K562 (cell line): ENCODE results near the gene LINGO3. TPM values are rescaled to one million over a fixed set of nuclear protein-coding genes. Genes with fewer than 3 reads are reported as not detected.
A peak's percentile ranks its signal among the peaks of the same experiment; 100 is the strongest.

Source experiments
- MTA3 ChIP-seq: fragments of 450-650 bp; formaldehyde crosslinking; IDR thresholded peaks from 2 replicates; pipeline ENCODE4 v1.6.1; 2017; ENCODE audit warnings: mild to moderate bottlenecking, borderline replicate concordance
- TRIM28 ChIP-seq: fragments of 450-650 bp; IDR thresholded peaks from 2 replicates; pipeline ENCODE4 v1.6.1; 2017
- ZNF212 ChIP-seq: fragments of 450-650 bp; formaldehyde crosslinking; IDR thresholded peaks from 2 replicates; pipeline ENCODE4 v1.4.0; 2020; ENCODE audit warnings: mild to moderate bottlenecking
- ZNF316 ChIP-seq: fragments of 450-650 bp; IDR thresholded peaks from 2 replicates; pipeline ENCODE4 v1.6.1; 2016
- ZZZ3 ChIP-seq: fragments of 450-650 bp; IDR thresholded peaks from 2 replicates; pipeline ENCODE4 v1.6.1; 2016; ENCODE audit warnings: antibody characterized with exemption, mild to moderate bottlenecking, moderate library complexity
- polyA plus RNA-seq, 8 experiments: library from polyadenylated mRNA; depleted of rRNA in 4 of 8; stranded (reverse) in 5 of 8; unstranded in 3 of 8; fragments of >200 nt; fragmentation: Nextera tagmentation in 2 of 8; fragmentation: Illumina TruSeq in 1 of 8; extraction: Ambion mirVana in 2 of 8; extraction: Trizol in 1 of 8; gene quantifications; 2 replicates each; pipeline versions ENCODE4 v1.2.1 to v1.2.3, GENCODE V29; 2011 to 2014; ENCODE audit warnings: inconsistent platforms in 1 of 8, missing spikeins in 1 of 8
- total RNA-seq, 7 experiments: library from RNA; depleted of rRNA in 6 of 7; stranded (reverse); fragments of >200 nt in 6 of 7; fragmentation: Illumina TruSeq in 2 of 7; extraction: Trizol in 2 of 7; gene quantifications; 2 replicates each; pipeline versions ENCODE4 v1.2.1 to v1.2.3, GENCODE V29; 2011 to 2021; ENCODE audit warnings: low replicate concordance in 1 of 7
- TF ChIP-seq, protein P1 (sequence below): fragments of 450-650 bp; IDR thresholded peaks from 2 replicates; pipeline ENCODE4 v1.6.1; 2016; ENCODE audit warnings: mild to moderate bottlenecking, moderate library complexity
- TF ChIP-seq, protein P2 (sequence below): IDR thresholded peaks from 2 replicates; pipeline ENCODE4 v1.6.1; 2012; ENCODE audit warnings: low read depth, low read length, improper control_type of control experiment, borderline replicate concordance
- TF ChIP-seq, protein P3 (sequence below): fragments of 450-650 bp; IDR thresholded peaks from 2 replicates; pipeline ENCODE4 v1.6.1; 2016; ENCODE audit warnings: low read depth, mild to moderate bottlenecking, moderate library complexity
- TF ChIP-seq, protein P4 (sequence below), 3 experiments: fragments of 200-800 bp in 1 of 3; sonication (Bioruptor generic) in 1 of 3; sonication (generic) in 1 of 3; formaldehyde crosslinking in 1 of 3; IDR thresholded peaks; 2 replicates each; pipeline versions ENCODE4 v1.6.1 to v1.8.0; 2016 to 2022; ENCODE audit warnings: mild to moderate bottlenecking in 2 of 3, missing compliant biosample characterization in 2 of 3, missing genetic modification characterization in 2 of 3, missing genetic modification reagents in 1 of 3
- TF ChIP-seq, protein P5 (sequence below): sonication (generic); formaldehyde crosslinking; IDR thresholded peaks from 2 replicates; pipeline ENCODE4 v1.8.0; 2022; ENCODE audit warnings: missing genetic modification reagents, mild to moderate bottlenecking, moderate library complexity, borderline replicate concordance

LINGO3 gene
- total and polyA plus RNA-seq, 9 of the 15 experiments (the other 6 are each of a cell fraction or from before 2014, with no cell fraction given) = 0.03 to 0.05 (median 0.03) TPM; not detected in 6

DNA sequence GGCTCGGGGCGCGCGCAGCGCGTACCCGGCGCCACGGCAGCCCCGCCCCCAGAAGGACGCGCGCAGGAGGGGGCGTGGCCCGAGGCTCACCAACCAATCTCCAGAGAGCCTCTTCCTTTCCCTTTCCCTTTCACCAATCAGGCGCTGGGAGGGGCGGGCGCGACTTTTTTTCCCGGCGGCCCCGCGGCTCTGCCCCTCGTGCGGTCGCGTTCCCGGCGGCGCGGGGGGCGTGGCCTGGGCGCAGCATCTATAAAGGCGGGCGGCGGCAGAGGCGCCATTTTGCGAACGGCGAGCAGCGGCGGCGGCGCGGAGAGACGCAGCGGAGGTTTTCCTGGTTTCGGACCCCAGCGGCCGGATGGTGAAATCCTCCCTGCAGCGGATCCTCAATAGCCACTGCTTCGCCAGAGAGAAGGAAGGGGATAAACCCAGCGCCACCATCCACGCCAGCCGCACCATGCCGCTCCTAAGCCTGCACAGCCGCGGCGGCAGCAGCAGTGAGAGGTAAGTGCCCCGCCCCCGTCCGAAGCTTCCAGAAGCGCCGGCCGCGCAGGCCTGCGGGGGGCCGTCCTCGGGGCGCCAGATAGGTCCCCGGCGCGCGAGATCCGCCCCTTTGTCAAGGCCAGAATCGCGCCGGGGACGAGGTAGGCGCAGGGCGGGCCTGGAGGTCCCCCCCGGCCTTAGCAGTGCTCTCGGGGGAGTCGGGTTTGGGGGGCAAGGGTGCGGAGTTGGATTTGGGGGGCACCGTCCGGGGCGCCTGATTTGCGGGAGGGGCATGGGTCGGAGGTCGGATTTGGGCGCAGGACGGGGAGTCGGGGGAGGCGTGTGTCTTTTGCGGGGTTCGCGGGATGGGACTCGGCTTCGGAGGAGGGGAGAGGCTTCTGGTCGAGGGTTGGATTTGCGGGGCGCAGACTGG, 38.5 kb downstream of the LINGO3 start (continued):
- TF ChIP-seq, protein P1, sequence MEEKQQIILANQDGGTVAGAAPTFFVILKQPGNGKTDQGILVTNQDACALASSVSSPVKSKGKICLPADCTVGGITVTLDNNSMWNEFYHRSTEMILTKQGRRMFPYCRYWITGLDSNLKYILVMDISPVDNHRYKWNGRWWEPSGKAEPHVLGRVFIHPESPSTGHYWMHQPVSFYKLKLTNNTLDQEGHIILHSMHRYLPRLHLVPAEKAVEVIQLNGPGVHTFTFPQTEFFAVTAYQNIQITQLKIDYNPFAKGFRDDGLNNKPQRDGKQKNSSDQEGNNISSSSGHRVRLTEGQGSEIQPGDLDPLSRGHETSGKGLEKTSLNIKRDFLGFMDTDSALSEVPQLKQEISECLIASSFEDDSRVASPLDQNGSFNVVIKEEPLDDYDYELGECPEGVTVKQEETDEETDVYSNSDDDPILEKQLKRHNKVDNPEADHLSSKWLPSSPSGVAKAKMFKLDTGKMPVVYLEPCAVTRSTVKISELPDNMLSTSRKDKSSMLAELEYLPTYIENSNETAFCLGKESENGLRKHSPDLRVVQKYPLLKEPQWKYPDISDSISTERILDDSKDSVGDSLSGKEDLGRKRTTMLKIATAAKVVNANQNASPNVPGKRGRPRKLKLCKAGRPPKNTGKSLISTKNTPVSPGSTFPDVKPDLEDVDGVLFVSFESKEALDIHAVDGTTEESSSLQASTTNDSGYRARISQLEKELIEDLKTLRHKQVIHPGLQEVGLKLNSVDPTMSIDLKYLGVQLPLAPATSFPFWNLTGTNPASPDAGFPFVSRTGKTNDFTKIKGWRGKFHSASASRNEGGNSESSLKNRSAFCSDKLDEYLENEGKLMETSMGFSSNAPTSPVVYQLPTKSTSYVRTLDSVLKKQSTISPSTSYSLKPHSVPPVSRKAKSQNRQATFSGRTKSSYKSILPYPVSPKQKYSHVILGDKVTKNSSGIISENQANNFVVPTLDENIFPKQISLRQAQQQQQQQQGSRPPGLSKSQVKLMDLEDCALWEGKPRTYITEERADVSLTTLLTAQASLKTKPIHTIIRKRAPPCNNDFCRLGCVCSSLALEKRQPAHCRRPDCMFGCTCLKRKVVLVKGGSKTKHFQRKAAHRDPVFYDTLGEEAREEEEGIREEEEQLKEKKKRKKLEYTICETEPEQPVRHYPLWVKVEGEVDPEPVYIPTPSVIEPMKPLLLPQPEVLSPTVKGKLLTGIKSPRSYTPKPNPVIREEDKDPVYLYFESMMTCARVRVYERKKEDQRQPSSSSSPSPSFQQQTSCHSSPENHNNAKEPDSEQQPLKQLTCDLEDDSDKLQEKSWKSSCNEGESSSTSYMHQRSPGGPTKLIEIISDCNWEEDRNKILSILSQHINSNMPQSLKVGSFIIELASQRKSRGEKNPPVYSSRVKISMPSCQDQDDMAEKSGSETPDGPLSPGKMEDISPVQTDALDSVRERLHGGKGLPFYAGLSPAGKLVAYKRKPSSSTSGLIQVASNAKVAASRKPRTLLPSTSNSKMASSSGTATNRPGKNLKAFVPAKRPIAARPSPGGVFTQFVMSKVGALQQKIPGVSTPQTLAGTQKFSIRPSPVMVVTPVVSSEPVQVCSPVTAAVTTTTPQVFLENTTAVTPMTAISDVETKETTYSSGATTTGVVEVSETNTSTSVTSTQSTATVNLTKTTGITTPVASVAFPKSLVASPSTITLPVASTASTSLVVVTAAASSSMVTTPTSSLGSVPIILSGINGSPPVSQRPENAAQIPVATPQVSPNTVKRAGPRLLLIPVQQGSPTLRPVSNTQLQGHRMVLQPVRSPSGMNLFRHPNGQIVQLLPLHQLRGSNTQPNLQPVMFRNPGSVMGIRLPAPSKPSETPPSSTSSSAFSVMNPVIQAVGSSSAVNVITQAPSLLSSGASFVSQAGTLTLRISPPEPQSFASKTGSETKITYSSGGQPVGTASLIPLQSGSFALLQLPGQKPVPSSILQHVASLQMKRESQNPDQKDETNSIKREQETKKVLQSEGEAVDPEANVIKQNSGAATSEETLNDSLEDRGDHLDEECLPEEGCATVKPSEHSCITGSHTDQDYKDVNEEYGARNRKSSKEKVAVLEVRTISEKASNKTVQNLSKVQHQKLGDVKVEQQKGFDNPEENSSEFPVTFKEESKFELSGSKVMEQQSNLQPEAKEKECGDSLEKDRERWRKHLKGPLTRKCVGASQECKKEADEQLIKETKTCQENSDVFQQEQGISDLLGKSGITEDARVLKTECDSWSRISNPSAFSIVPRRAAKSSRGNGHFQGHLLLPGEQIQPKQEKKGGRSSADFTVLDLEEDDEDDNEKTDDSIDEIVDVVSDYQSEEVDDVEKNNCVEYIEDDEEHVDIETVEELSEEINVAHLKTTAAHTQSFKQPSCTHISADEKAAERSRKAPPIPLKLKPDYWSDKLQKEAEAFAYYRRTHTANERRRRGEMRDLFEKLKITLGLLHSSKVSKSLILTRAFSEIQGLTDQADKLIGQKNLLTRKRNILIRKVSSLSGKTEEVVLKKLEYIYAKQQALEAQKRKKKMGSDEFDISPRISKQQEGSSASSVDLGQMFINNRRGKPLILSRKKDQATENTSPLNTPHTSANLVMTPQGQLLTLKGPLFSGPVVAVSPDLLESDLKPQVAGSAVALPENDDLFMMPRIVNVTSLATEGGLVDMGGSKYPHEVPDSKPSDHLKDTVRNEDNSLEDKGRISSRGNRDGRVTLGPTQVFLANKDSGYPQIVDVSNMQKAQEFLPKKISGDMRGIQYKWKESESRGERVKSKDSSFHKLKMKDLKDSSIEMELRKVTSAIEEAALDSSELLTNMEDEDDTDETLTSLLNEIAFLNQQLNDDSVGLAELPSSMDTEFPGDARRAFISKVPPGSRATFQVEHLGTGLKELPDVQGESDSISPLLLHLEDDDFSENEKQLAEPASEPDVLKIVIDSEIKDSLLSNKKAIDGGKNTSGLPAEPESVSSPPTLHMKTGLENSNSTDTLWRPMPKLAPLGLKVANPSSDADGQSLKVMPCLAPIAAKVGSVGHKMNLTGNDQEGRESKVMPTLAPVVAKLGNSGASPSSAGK = no peak
- TF ChIP-seq TRIM28 = no peak
- TF ChIP-seq, protein P2, sequence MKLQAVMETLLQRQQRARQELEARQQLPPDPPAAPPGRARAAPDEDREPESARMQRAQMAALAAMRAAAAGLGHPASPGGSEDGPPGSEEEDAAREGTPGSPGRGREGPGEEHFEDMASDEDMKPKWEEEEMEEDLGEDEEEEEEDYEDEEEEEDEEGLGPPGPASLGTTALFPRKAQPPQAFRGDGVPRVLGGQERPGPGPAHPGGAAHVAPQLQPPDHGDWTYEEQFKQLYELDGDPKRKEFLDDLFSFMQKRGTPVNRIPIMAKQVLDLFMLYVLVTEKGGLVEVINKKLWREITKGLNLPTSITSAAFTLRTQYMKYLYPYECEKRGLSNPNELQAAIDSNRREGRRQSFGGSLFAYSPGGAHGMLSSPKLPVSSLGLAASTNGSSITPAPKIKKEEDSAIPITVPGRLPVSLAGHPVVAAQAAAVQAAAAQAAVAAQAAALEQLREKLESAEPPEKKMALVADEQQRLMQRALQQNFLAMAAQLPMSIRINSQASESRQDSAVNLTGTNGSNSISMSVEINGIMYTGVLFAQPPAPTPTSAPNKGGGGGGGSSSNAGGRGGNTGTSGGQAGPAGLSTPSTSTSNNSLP = no peak
- TF ChIP-seq, protein P3, sequence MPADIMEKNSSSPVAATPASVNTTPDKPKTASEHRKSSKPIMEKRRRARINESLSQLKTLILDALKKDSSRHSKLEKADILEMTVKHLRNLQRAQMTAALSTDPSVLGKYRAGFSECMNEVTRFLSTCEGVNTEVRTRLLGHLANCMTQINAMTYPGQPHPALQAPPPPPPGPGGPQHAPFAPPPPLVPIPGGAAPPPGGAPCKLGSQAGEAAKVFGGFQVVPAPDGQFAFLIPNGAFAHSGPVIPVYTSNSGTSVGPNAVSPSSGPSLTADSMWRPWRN = no peak
- no peak for TF ChIP-seq ZNF316
- no peak for TF ChIP-seq ZNF212 (CRISPR knock-in tag)
- TF ChIP-seq, protein P4, sequence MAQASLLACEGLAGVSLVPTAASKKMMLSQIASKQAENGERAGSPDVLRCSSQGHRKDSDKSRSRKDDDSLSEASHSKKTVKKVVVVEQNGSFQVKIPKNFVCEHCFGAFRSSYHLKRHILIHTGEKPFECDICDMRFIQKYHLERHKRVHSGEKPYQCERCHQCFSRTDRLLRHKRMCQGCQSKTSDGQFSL (CRISPR knock-in tag; IDR thresholded peaks at IDR 0.05) = peak; percentile 91
- TF ChIP-seq, protein P4 (tag; IDR thresholded peaks at IDR 0.05) = peak in 1 of 2 experiments; percentile 67; a peak in 1 of 4 replicates
- TF ChIP-seq, protein P5, sequence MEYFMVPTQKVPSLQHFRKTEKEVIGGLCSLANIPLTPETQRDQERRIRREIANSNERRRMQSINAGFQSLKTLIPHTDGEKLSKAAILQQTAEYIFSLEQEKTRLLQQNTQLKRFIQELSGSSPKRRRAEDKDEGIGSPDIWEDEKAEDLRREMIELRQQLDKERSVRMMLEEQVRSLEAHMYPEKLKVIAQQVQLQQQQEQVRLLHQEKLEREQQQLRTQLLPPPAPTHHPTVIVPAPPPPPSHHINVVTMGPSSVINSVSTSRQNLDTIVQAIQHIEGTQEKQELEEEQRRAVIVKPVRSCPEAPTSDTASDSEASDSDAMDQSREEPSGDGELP (CRISPR knock-in tag) = peak; percentile 60
- no peak for TF ChIP-seq ZZZ3
- peak; percentile 100 for TF ChIP-seq MTA3
